Measurements from ENCODE around the gene CHRNA7.

DNA sequence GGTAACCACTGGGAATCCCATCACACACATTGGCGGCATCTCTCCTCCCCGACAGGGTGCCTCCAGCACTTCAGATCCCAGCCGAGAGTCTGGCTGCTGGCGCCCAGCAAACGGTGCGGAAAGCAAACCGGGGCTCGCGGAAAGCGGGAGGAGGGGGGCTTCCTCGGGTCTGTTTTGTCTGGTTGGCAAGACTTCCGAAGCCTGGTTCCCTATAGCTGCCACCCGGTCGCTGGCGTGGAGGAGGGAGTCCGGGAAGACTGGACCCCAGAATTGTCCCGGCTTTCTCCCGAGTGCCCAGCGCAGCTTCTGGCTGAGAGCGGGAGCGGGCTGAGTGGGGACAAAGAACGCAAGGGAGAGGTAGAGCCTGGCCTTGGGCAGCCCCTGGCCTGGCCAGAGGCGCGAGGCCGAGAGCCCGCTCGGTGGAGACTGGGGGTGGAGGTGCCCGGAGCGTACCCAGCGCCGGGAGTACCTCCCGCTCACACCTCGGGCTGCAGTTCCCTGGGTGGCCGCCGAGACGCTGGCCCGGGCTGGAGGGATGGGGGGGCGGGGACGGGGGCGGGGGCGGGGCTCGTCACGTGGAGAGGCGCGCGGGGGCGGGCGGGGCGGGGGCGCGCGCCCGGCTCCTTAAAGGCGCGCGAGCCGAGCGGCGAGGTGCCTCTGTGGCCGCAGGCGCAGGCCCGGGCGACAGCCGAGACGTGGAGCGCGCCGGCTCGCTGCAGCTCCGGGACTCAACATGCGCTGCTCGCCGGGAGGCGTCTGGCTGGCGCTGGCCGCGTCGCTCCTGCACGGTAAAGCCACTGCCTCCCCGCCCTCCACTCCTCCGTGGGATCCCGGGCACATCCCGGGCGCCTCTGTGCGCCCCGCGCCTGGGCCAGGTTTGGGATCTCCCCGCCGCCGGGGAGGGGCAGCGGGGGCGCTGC, at the start of gene CHRNA7:
- TF ChIP-seq, protein P1, sequence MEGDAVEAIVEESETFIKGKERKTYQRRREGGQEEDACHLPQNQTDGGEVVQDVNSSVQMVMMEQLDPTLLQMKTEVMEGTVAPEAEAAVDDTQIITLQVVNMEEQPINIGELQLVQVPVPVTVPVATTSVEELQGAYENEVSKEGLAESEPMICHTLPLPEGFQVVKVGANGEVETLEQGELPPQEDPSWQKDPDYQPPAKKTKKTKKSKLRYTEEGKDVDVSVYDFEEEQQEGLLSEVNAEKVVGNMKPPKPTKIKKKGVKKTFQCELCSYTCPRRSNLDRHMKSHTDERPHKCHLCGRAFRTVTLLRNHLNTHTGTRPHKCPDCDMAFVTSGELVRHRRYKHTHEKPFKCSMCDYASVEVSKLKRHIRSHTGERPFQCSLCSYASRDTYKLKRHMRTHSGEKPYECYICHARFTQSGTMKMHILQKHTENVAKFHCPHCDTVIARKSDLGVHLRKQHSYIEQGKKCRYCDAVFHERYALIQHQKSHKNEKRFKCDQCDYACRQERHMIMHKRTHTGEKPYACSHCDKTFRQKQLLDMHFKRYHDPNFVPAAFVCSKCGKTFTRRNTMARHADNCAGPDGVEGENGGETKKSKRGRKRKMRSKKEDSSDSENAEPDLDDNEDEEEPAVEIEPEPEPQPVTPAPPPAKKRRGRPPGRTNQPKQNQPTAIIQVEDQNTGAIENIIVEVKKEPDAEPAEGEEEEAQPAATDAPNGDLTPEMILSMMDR (conservative IDR thresholded peaks at IDR 0.05 in 1 of 2, IDR thresholded peaks at IDR 0.05 in 1 of 2; ENCODE audit: extremely low read depth in 1 of 2, insufficient read depth in 1 of 2, low read depth in 1 of 2, low read length in 2 of 2), result no peak
- TF ChIP-seq EZH2 (IDR thresholded peaks at IDR 0.05; ENCODE audit: borderline replicate concordance, low read length), result no peak
